GM12878 (cell line): ENCODE results near the gene TMEM9B. TPM values are rescaled to one million over a fixed set of nuclear protein-coding genes. Genes with fewer than 3 reads are reported as not detected.

Source experiments
- ATAC-seq: fragments of 200-7000 bp; cut with Tn5 transposase; 3 replicates; pipeline ENCODE4 v1.9.1; 2020; ENCODE audit warnings: mild to moderate bottlenecking, moderate library complexity
- BruUV-seq: library from RNA; stranded (reverse); fragments of 400-500 nt; replicated peaks from 2 replicates; lab custom pipeline; 2021; lab: Mats Ljungman, UMichigan
- CTCF ChIA-PET: fragments of 300-600 bp; sonication (Branson Sonifier 250); formaldehyde crosslinking; extraction: SDS; loops from one replicate; lab custom pipeline; 2021; ENCODE audit warnings: inconsistent platforms; lab: Yijun Ruan, JAX
- POLR2A ChIA-PET: fragments of 350-600 bp; formaldehyde crosslinking; extraction: SDS; loops from one replicate; lab custom pipeline; 2021; ENCODE audit warnings: inconsistent platforms; lab: Charles Lee
- RAD21 ChIA-PET: fragments of 300-600 bp; sonication (Branson Sonifier 250); formaldehyde crosslinking; loops from one replicate; lab custom pipeline; 2023; ENCODE audit warnings: antibody characterized with exemption; ENCODE audit not compliant: unreplicated experiment; lab: Charles Lee
- SMC1A ChIA-PET: fragments of 300-600 bp; sonication (Branson Sonifier 250); formaldehyde crosslinking; loops from one replicate; lab custom pipeline; 2023; ENCODE audit not compliant: unreplicated experiment, uncharacterized antibody; lab: Charles Lee
- DNase-seq: peaks from one replicate; pipeline ENCODE4 v3.0.0-alpha.2; 2011; ENCODE audit warnings: low read depth, low spot score
- FAIRE-seq: peaks from 3 replicates; lab custom pipeline; 2011; peaks lifted over from hg19 to GRCh38; lab: Jason Lieb, UNC
- H2AFZ ChIP-seq: 2 replicates; pipeline ENCODE4 v1.6.0; 2011; ENCODE audit warnings: low read depth, low read length, control low read depth; ENCODE audit not compliant: control insufficient read depth
- H3K27ac ChIP-seq: 2 replicates; pipeline ENCODE4 v1.5.1; 2011; ENCODE audit warnings: control low read depth; ENCODE audit not compliant: control insufficient read depth, insufficient read depth
- H3K27me3 ChIP-seq, 2 experiments: replicated peaks in 1 of 2; 2 replicates each; pipeline versions ENCODE4 v1.6.0 to v1.6.1; 2011; ENCODE audit warnings: low read length in 1 of 2; ENCODE audit not compliant: control insufficient read depth in 2 of 2, insufficient read depth in 2 of 2
- H3K36me3 ChIP-seq, 2 experiments: 2 replicates each; pipeline ENCODE4 v1.5.1; 2011; ENCODE audit warnings: low read length in 1 of 2; ENCODE audit not compliant: control insufficient read depth in 2 of 2, insufficient read depth in 2 of 2
- H3K4me1 ChIP-seq: 2 replicates; pipeline ENCODE4 v1.6.1; 2011; ENCODE audit warnings: mild to moderate bottlenecking, low read length, moderate library complexity, mixed read lengths; ENCODE audit not compliant: control insufficient read depth, insufficient read depth
- H3K4me2 ChIP-seq: 2 replicates; pipeline ENCODE4 v1.6.0; 2011; ENCODE audit warnings: control low read depth; ENCODE audit not compliant: control insufficient read depth, insufficient read depth
- H3K4me3 ChIP-seq: fragments of 200-600 bp; sonication (generic); 2 replicates; pipeline ENCODE4 v1.5.1; 2016
- H3K79me2 ChIP-seq: 2 replicates; pipeline ENCODE4 v1.6.0; 2011; ENCODE audit warnings: low read length; ENCODE audit not compliant: control insufficient read depth, insufficient read depth
- H3K9ac ChIP-seq: 2 replicates; pipeline ENCODE4 v1.8.0; 2011; ENCODE audit warnings: low read length, control low read depth, mixed read lengths; ENCODE audit not compliant: control insufficient read depth, insufficient read depth
- H3K9me3 ChIP-seq: replicated peaks from 3 replicates; pipeline ENCODE4 v1.5.1; 2011; ENCODE audit warnings: mild to moderate bottlenecking, low read length; ENCODE audit not compliant: control insufficient read depth, insufficient read depth
- H4K20me1 ChIP-seq: 2 replicates; pipeline ENCODE4 v1.6.0; 2011; ENCODE audit not compliant: control insufficient read depth, insufficient read depth
- BACH1 ChIP-seq: fragments of 450-650 bp; IDR thresholded peaks from 2 replicates; pipeline ENCODE4 v1.6.1; 2017; ENCODE audit warnings: mild to moderate bottlenecking, borderline replicate concordance
- BCL11A ChIP-seq: IDR thresholded peaks from 2 replicates; pipeline ENCODE4 v1.6.1; 2011; ENCODE audit warnings: low read depth, low read length
- BCLAF1 ChIP-seq: fragments of 450-650 bp; IDR thresholded peaks from 2 replicates; pipeline ENCODE4 v1.6.1; 2017; ENCODE audit warnings: antibody characterized with exemption, mild to moderate bottlenecking, moderate library complexity
- BMI1 ChIP-seq: fragments of 450-650 bp; IDR thresholded peaks from 2 replicates; pipeline ENCODE4 v1.6.1; 2016; ENCODE audit warnings: mild to moderate bottlenecking, moderate library complexity, borderline replicate concordance
- CREB1 ChIP-seq: IDR thresholded peaks from 2 replicates; pipeline ENCODE4 v1.6.1; 2012; ENCODE audit warnings: low read depth, mild to moderate bottlenecking, inconsistent platforms
- CTCF ChIP-seq, 3 experiments: IDR thresholded peaks in 2 of 3; conservative IDR thresholded peaks in 1 of 3; 2 replicates each; pipeline ENCODE4 v1.5.1; 2011; ENCODE audit warnings: low read depth in 3 of 3, low read length in 3 of 3, mild to moderate bottlenecking in 3 of 3, control low read depth in 2 of 3, moderate library complexity in 2 of 3, inconsistent platforms in 1 of 3, mixed read lengths in 1 of 3; ENCODE audit not compliant: control insufficient read depth in 2 of 3, insufficient read depth in 1 of 3; ENCODE audit errors: extremely low read depth in 1 of 3
- ETV6 ChIP-seq, 2 experiments: fragments of 450-650 bp in 1 of 2; IDR thresholded peaks in 1 of 2; conservative IDR thresholded peaks in 1 of 2; 2 replicates each; pipeline ENCODE4 v1.6.1; 2014; ENCODE audit warnings: antibody characterized with exemption in 1 of 2, borderline replicate concordance in 1 of 2, low read depth in 1 of 2, mild to moderate bottlenecking in 1 of 2, moderate library complexity in 1 of 2
- GATAD2B ChIP-seq: fragments of 450-650 bp; conservative IDR thresholded peaks from 2 replicates; pipeline ENCODE4 v1.6.1; 2017; ENCODE audit warnings: low read depth, mild to moderate bottlenecking, moderate library complexity
- NR2C1 ChIP-seq: fragments of 450-650 bp; IDR thresholded peaks from 2 replicates; pipeline ENCODE4 v1.6.1; 2017; ENCODE audit warnings: antibody characterized with exemption, mild to moderate bottlenecking, moderate library complexity
- NR2F1 ChIP-seq: fragments of 450-650 bp; conservative IDR thresholded peaks from 2 replicates; pipeline ENCODE4 v1.6.1; 2017; ENCODE audit warnings: mild to moderate bottlenecking
- RELA ChIP-seq: fragments of 450-650 bp; IDR thresholded peaks from 2 replicates; pipeline ENCODE4 v1.8.0; 2014; ENCODE audit warnings: borderline replicate concordance; ENCODE audit not compliant: partially characterized antibody
- SMAD5 ChIP-seq: IDR thresholded peaks from 2 replicates; pipeline ENCODE4 v1.6.1; 2016; ENCODE audit warnings: antibody characterized with exemption, low read depth
- SMARCA5 ChIP-seq: fragments of 450-650 bp; IDR thresholded peaks from 2 replicates; pipeline ENCODE4 v1.6.1; 2017; ENCODE audit warnings: mild to moderate bottlenecking
- SMC3 ChIP-seq: IDR thresholded peaks from 2 replicates; pipeline ENCODE4 v1.6.1; 2011; ENCODE audit warnings: low read length, improper control_type of control experiment, borderline replicate concordance
- SUPT20H ChIP-seq: IDR thresholded peaks from 2 replicates; pipeline ENCODE4 v1.6.1; 2011; ENCODE audit warnings: low read depth, mild to moderate bottlenecking, low read length, moderate library complexity, borderline replicate concordance; ENCODE audit not compliant: control insufficient read depth
- YY1 ChIP-seq: IDR thresholded peaks from 2 replicates; pipeline ENCODE4 v1.6.1; 2011; ENCODE audit warnings: low read depth, mild to moderate bottlenecking, low read length
- ZSCAN29 ChIP-seq: fragments of 450-650 bp; IDR thresholded peaks from 2 replicates; pipeline ENCODE4 v1.6.1; 2017; ENCODE audit warnings: mild to moderate bottlenecking, moderate library complexity
- WGBS: methylation state at CpG from one replicate; pipeline ENCODE4 v1.1.6; 2016; ENCODE audit warnings: low lambda C conversion rate; ENCODE audit not compliant: insufficient replicate concordance, insufficient coverage; ENCODE audit errors: missing lambda C conversion rate; 5-methylcytosine and 5-hydroxymethylcytosine counted together
- in situ Hi-C: fragments of 300-500 bp; cut with MboI; formaldehyde crosslinking; loops from 9 replicates; pipeline ENCODE4 v1.14.3; 2018; ENCODE audit warnings: mixed read lengths
- intact Hi-C: fragments of 100-400 bp; cut with micrococcal nuclease; formaldehyde crosslinking; loops from one replicate; pipeline ENCODE4 v1.14.2; 2022; ENCODE audit not compliant: unreplicated experiment
- polyA plus RNA-seq, 11 experiments: library from polyadenylated mRNA; depleted of rRNA in 4 of 11; unstranded in 6 of 11; stranded (reverse) in 5 of 11; fragments of >200 nt; fragmentation: Nextera tagmentation in 4 of 11; fragmentation: Illumina TruSeq in 1 of 11; extraction: Ambion mirVana in 4 of 11; extraction: Trizol in 1 of 11; gene quantifications; 1 replicate in 1 of 11; 2 replicates in 10 of 11; pipeline versions ENCODE4 v1.2.1 to v1.2.3, GENCODE V29; 2011 to 2016; ENCODE audit warnings: inconsistent platforms in 2 of 11, missing spikeins in 2 of 11, low read depth in 1 of 11
- total RNA-seq, 4 experiments: library from RNA; depleted of rRNA in 3 of 4; stranded (reverse); fragments of >200 nt in 3 of 4; fragmentation: Illumina TruSeq in 1 of 4; extraction: Trizol in 1 of 4; gene quantifications; 2 replicates each; pipeline versions ENCODE4 v1.2.1 to v1.2.3, GENCODE V29; 2013 to 2021

Gene TMEM9B
- total and polyA plus RNA-seq, 10 of the 15 experiments (the other 5 are each of a cell fraction or from before 2014, with no cell fraction given): 11.5 to 54.0 (median 30.0) TPM

- ChIA-PET CTCF (interaction anchor here (1.5 to 1.7 kb wide), 2 partner anchors 12 to 211 kb away, joined by 3 to 5 read pairs; no protein-coding TSS in a partner anchor), RAD21 (interaction anchor here (0.9 kb wide), 1 partner anchor 33 kb away, joined by 4 read pairs; no protein-coding TSS in a partner anchor), POLR2A (interaction anchor here (0.6 kb wide), 1 partner anchor 20 kb away, joined by 7 read pairs; no protein-coding TSS in a partner anchor), SMC1A (interaction anchor here (1.0 to 1.2 kb wide), 4 partner anchors 11 to 212 kb away, joined by 3 read pairs; no protein-coding TSS in a partner anchor)
- H3K9ac ChIP-seq: no peak overlapping the region
- H3K4me3 ChIP-seq: no peak overlapping the region
- DNase-seq (no peak), FAIRE-seq (no peak), ATAC-seq (no peak)
- H2AFZ ChIP-seq: no peak overlapping the region
- no peaks in the 10 kb centered on the region for H3K9me3 ChIP-seq
- H3K4me2 ChIP-seq: no peak overlapping the region
- intact Hi-C loops (no loop called here), in situ Hi-C loops (no loop called here)
- H3K36me3 ChIP-seq: peaks cover 0 to 2% of the 10 kb centered on the region in 2 experiments; a peak in 2 of 4 replicates
- H3K27me3 ChIP-seq: no peaks in the 10 kb centered on the region
- no TSS peak for BruUV-seq
- no peak overlapping the region for H3K27ac ChIP-seq
- no peaks in the 10 kb centered on the region for H3K79me2 ChIP-seq
- 84% methylated on average over 5 of the region's 5 CpGs for WGBS
- no peaks in the 10 kb centered on the region for H4K20me1 ChIP-seq
- no peaks in the 10 kb centered on the region for H3K4me1 ChIP-seq
- TF ChIP-seq BACH1 (no peak), BMI1 (no peak), CTCF (IDR thresholded peaks at IDR 0.05 in 2 of 3, conservative IDR thresholded peaks at IDR 0.05 in 1 of 3; ENCODE audit: control insufficient read depth in 2 of 3, extremely low read depth in 1 of 3, insufficient read depth in 1 of 3, low read depth in 3 of 3, low read length in 3 of 3) (no peak), BCLAF1 (no peak), RELA (no peak), SMARCA5 (no peak), CREB1 (no peak), ETV6 (conservative IDR thresholded peaks at IDR 0.05 in 1 of 2, IDR thresholded peaks at IDR 0.05 in 1 of 2; ENCODE audit: borderline replicate concordance in 1 of 2, low read depth in 1 of 2) (no peak), YY1 (no peak), BCL11A (no peak), ZSCAN29 (no peak), NR2C1 (no peak), SMC3 (no peak), GATAD2B (no peak), SMAD5 (no peak), NR2F1 (no peak), SUPT20H (no peak)
Measured at GRCh38 chr11:8926236-8926635, 38.0 kb downstream of the TMEM9B start.
